Endothelial cell of umbilical vein (primary cell): ENCODE results near the gene GTF2F1. TPM values are rescaled to one million over a fixed set of nuclear protein-coding genes. Genes with fewer than 3 reads are reported as not detected.

Source experiments
- Bru-seq: library from RNA; stranded (reverse); fragments of 400-500 nt; gene quantifications from one replicate; lab custom pipeline; 2021; lab: Mats Ljungman, UMichigan
- BruChase-seq, 2 experiments: library from RNA; stranded (reverse); fragments of 400-500 nt; gene quantifications; one replicate each; lab custom pipeline; 2021; lab: Mats Ljungman, UMichigan
- BruUV-seq: library from RNA; stranded (reverse); fragments of 400-500 nt; replicated peaks from 2 replicates; lab custom pipeline; 2021; lab: Mats Ljungman, UMichigan
- CTCF ChIA-PET: fragments of 300-600, 350-600 bp; sonication (Branson Sonifier 250); formaldehyde crosslinking; loops from one replicate; lab custom pipeline; 2021; ENCODE audit warnings: antibody characterized with exemption, inconsistent platforms; lab: Charles Lee
- POLR2A ChIA-PET: fragments of 300-600, 350-600 bp; sonication (Branson Sonifier 250); formaldehyde crosslinking; loops from one replicate; lab custom pipeline; 2021; ENCODE audit warnings: antibody characterized with exemption, inconsistent platforms; lab: Charles Lee
- DNase-seq: peaks from one replicate; pipeline ENCODE4 v3.0.0-alpha.2; 2011; ENCODE audit warnings: low read depth, low spot score
- FAIRE-seq: peaks from 2 replicates; lab custom pipeline; 2011; peaks lifted over from hg19 to GRCh38; lab: Jason Lieb, UNC
- H2AFZ ChIP-seq: 2 replicates; pipeline ENCODE4 v1.6.0; 2012; ENCODE audit warnings: low read depth, low read length, control low read depth, inconsistent platforms
- H3K27ac ChIP-seq: 2 replicates; pipeline ENCODE4 v1.5.1; 2011; ENCODE audit warnings: low read depth, mild to moderate bottlenecking, control low read depth, low read length, moderate library complexity; ENCODE audit not compliant: insufficient read depth
- H3K27me3 ChIP-seq, 2 experiments: 2 replicates each; pipeline versions ENCODE4 v1.6.0 to v1.6.1; 2011; ENCODE audit warnings: low read length in 2 of 2, mixed read lengths in 1 of 2; ENCODE audit not compliant: control insufficient read depth in 2 of 2, insufficient read depth in 2 of 2
- H3K36me3 ChIP-seq, 2 experiments: 2 replicates in 1 of 2; 3 replicates in 1 of 2; pipeline ENCODE4 v1.5.1; 2011; ENCODE audit warnings: low read length in 2 of 2, mild to moderate bottlenecking in 1 of 2, moderate library complexity in 1 of 2; ENCODE audit not compliant: control insufficient read depth in 2 of 2, insufficient read depth in 2 of 2; ENCODE audit errors: extremely low read depth in 1 of 2
- H3K4me1 ChIP-seq: 3 replicates; pipeline ENCODE4 v1.5.1; 2011; ENCODE audit warnings: mild to moderate bottlenecking, low read length; ENCODE audit not compliant: control insufficient read depth, insufficient read depth; ENCODE audit errors: extremely low read depth
- H3K4me2 ChIP-seq: 2 replicates; pipeline ENCODE4 v1.6.1; 2011; ENCODE audit warnings: low read length, control low read depth, mixed read lengths; ENCODE audit not compliant: insufficient read depth
- H3K4me3 ChIP-seq, 3 experiments: fragments of 200-600 bp in 1 of 3; sonication (generic), shearing (Covaris generic) in 1 of 3; replicated peaks in 1 of 3; 2 replicates each; pipeline ENCODE4 v1.5.1; 2011 to 2016; ENCODE audit warnings: control low read depth in 3 of 3, low read length in 3 of 3, mild to moderate bottlenecking in 2 of 3, inconsistent platforms in 1 of 3, low read depth in 1 of 3, moderate library complexity in 1 of 3; ENCODE audit not compliant: insufficient read depth in 1 of 3
- H3K79me2 ChIP-seq: 2 replicates; pipeline ENCODE4 v1.6.0; 2012; ENCODE audit warnings: low read length, inconsistent platforms; ENCODE audit not compliant: control insufficient read depth, insufficient read depth
- H3K9ac ChIP-seq: replicated peaks from 2 replicates; pipeline ENCODE3; 2011; ENCODE audit warnings: low read length, control low read depth; ENCODE audit not compliant: insufficient read depth; ENCODE audit errors: extremely low read depth
- H3K9me1 ChIP-seq: replicated peaks from 3 replicates; pipeline ENCODE4 v1.6.0; 2011; ENCODE audit warnings: mild to moderate bottlenecking, low read length; ENCODE audit not compliant: control insufficient read depth, insufficient read depth; ENCODE audit errors: extremely low read depth
- H3K9me3 ChIP-seq: replicated peaks from 2 replicates; pipeline ENCODE4 v1.5.1; 2012; ENCODE audit warnings: low read length, inconsistent platforms; ENCODE audit not compliant: control insufficient read depth, insufficient read depth
- H4K20me1 ChIP-seq: replicated peaks from 2 replicates; pipeline ENCODE3; 2011; ENCODE audit warnings: mild to moderate bottlenecking, low read length; ENCODE audit not compliant: control insufficient read depth, insufficient read depth; ENCODE audit errors: extremely low read depth
- CTCF ChIP-seq, 2 donors: IDR thresholded peaks; 1 replicate in 1 of 2; 2 replicates in 1 of 2; pipeline ENCODE4 v1.5.1; 2011; ENCODE audit warnings: low read length in 2 of 2, mild to moderate bottlenecking in 2 of 2, moderate library complexity in 2 of 2, control low read depth in 1 of 2, inconsistent platforms in 1 of 2, low read depth in 1 of 2; ENCODE audit not compliant: insufficient read depth in 1 of 2; ENCODE audit errors: extremely low read depth in 1 of 2
- EZH2 ChIP-seq: IDR thresholded peaks from 2 replicates; pipeline ENCODE4 v1.6.1; 2012; ENCODE audit warnings: borderline replicate concordance, low read depth, mild to moderate bottlenecking, moderate library complexity, low read length, inconsistent platforms; ENCODE audit not compliant: severe bottlenecking
- FOS ChIP-seq: IDR thresholded peaks from 2 replicates; pipeline ENCODE4 v1.6.1; 2011; ENCODE audit warnings: mild to moderate bottlenecking, low read length, moderate library complexity, borderline replicate concordance; ENCODE audit not compliant: insufficient read depth
- GATA2 ChIP-seq: IDR thresholded peaks from 2 replicates; pipeline ENCODE4 v1.7.0; 2011; ENCODE audit warnings: low read depth, mild to moderate bottlenecking, moderate library complexity, mixed read lengths, low read length; ENCODE audit not compliant: insufficient read length, insufficient read depth
- JUN ChIP-seq: IDR thresholded peaks from 2 replicates; pipeline ENCODE4 v1.6.1; 2011; ENCODE audit warnings: borderline replicate concordance, low read depth; ENCODE audit not compliant: insufficient read length, insufficient read depth
- MAX ChIP-seq: IDR thresholded peaks from 2 replicates; pipeline ENCODE4 v1.6.1; 2011; ENCODE audit not compliant: insufficient read depth, insufficient read length
- MYC ChIP-seq: IDR thresholded peaks from one replicate; pipeline ENCODE4 v1.6.1; 2011; ENCODE audit warnings: mild to moderate bottlenecking, low read depth, low read length
- POLR2A ChIP-seq: IDR thresholded peaks from 2 replicates; pipeline ENCODE4 v1.6.1; 2012; ENCODE audit warnings: low read depth, mild to moderate bottlenecking, control low read depth, low read length
- POLR2AphosphoS5 ChIP-seq: IDR thresholded peaks from 2 replicates; pipeline ENCODE4 v1.6.1; 2012; ENCODE audit warnings: low read depth, mild to moderate bottlenecking, control low read depth, low read length, moderate library complexity; ENCODE audit not compliant: insufficient read depth
- dilution Hi-C: fragments of 300-500 bp; cut with MboI; formaldehyde crosslinking; loops from one replicate; pipeline ENCODE4 v1.15.0; 2019; ENCODE audit warnings: low sequenced_read_pairs; ENCODE audit not compliant: extremely low pct_ligation_motif_present
- intact Hi-C: fragments of 100-400 bp; cut with micrococcal nuclease; formaldehyde crosslinking; loops from one replicate; pipeline ENCODE4 v1.10.0; 2022
- long read RNA-seq: library from polyadenylated mRNA; stranded (forward); transcript quantifications from one replicate; pipeline ENCODE4 v2.0.0, GENCODE V29; 2021
- polyA minus RNA-seq, 3 experiments: library from RNA; depleted of rRNA, polyadenylated mRNA; stranded (reverse); fragments of >200 nt; gene quantifications; 1 replicate in 1 of 3; 2 replicates in 2 of 3; pipeline ENCODE4 v1.2.3, GENCODE V29; 2011
- polyA plus RNA-seq, 4 experiments: library from polyadenylated mRNA; depleted of rRNA in 3 of 4; stranded (reverse) in 3 of 4; unstranded in 1 of 4; fragments of >200 nt; gene quantifications; 2 replicates each; pipeline versions ENCODE4 v1.2.1 to v1.2.3, GENCODE V29; 2011 to 2012; ENCODE audit warnings: missing spikeins in 1 of 4
- total RNA-seq: library from RNA; stranded (reverse); gene quantifications from 2 replicates; pipeline ENCODE4 v1.2.3, GENCODE V29; 2021

The GTF2F1 gene
- total RNA-seq (56.4 and 58.2 TPM in 2 replicates), polyA plus RNA-seq (37.7 and 44.8 TPM in 2 replicates), polyA minus RNA-seq (34.0 and 39.6 TPM in 2 replicates), Bru-seq, nascent RNA (percentile 62 among the genes with signal in this experiment), BruChase-seq, experiment 1, labeled RNA remaining after a 6-hour chase (percentile 89 among the genes with signal in this experiment), BruChase-seq, experiment 2, labeled RNA remaining after a 2-hour chase (percentile 75 among the genes with signal in this experiment)
- polyA plus RNA-seq (2011; cell fraction: cytosol; rRNA removed) = 60.8 and 67.1 TPM in 2 replicates
- 43.0 and 45.9 TPM in 2 replicates for polyA plus RNA-seq (2011; cell fraction: nucleus; rRNA removed)
- 56.0 and 87.8 TPM in 2 replicates for polyA plus RNA-seq (2012)
- polyA minus RNA-seq (2011; cell fraction: cytosol; rRNA and poly(A)+ RNA removed) = 26.4 TPM
- polyA minus RNA-seq (2011; cell fraction: nucleus; rRNA and poly(A)+ RNA removed) = 7.5 and 12.8 TPM in 2 replicates
- long read RNA-seq, transcript GTF2F1-201 (13 exons, 2,731 nt) = major isoform, 52 of 93 reads
- long read RNA-seq, partial matches to known transcripts = 25 of 93 reads
- long read RNA-seq, other reads (novel, unspliced or antisense) = 16 of 93 reads

- TSS peak; percentile 49 for BruUV-seq
- Histone ChIP-seq H3K27me3 (no peaks in the 10 kb centered on the region), H3K9me3 (no peaks in the 10 kb centered on the region), H3K36me3 (peaks cover 0 to 9% of the 10 kb centered on the region in 2 experiments), H3K9ac (peak within 1 kb of the TSS; percentile 84), H2AFZ (peak within 1 kb of the TSS; percentile 96), H3K9me1 (no peaks in the 10 kb centered on the region), H3K79me2 (peaks cover 18% of the 10 kb centered on the region), H4K20me1 (no peaks in the 10 kb centered on the region), H3K4me3 (peak within 1 kb of the TSS; percentile 42 to 77 (median 74)), H3K4me2 (peak within 1 kb of the TSS; percentile 70), H3K4me1 (peaks cover 7% of the 10 kb centered on the region), H3K27ac (peak within 1 kb of the TSS; percentile 77)
- FAIRE-seq (peak; percentile 98), DNase-seq (peak; percentile 92)
- ChIA-PET CTCF (interaction anchor here (1.0 to 2.0 kb wide), 2 partner anchors 10 to 25 kb away, joined by 4 to 6 read pairs; no protein-coding TSS in a partner anchor), POLR2A (no interaction called here)
- TF ChIP-seq FOS (no peak), MYC (no peak), EZH2 (no peak), POLR2AphosphoS5 (peak; percentile 75), POLR2A (peak; percentile 75), CTCF (IDR thresholded peaks at IDR 0.05; ENCODE audit: extremely low read depth in 1 of 2, insufficient read depth in 1 of 2, low read depth in 1 of 2, low read length in 2 of 2) (peak in 1 of 2 donors; percentile 9), JUN (no peak), MAX (peak; percentile 24), GATA2 (no peak)
- intact Hi-C loops (loop anchor here (1.0 to 2.0 kb wide), 3 partner anchors 20 to 469 kb away; no protein-coding TSS in a partner anchor), dilution Hi-C loops (no loop called here)
Observed at GRCh38 chr19:6393074-6393982, at the start of gene GTF2F1. TSS of gene GTF2F1 (minus strand) at chr19:6393164. CDS start at chr19:6392995, 169 bp downstream.
